ENCODE measurements around the gene HOXA9. TPM values are rescaled to one million over a fixed set of nuclear protein-coding genes. Genes with fewer than 3 reads are reported as not detected.
A peak's percentile ranks its signal among the peaks of the same experiment; 100 is the strongest.

The HOXA9 gene
- total and polyA plus RNA-seq, 7 donors = 13.0 to 35.7 (median 21.6) TPM

- H3K27ac ChIP-seq = peak overlapping the region in 3 of 4 donors; percentile 97 to 98 (median 98)
- no peaks in the 10 kb centered on the region for H3K9me3 ChIP-seq
- H3K4me1 ChIP-seq = peaks cover 3 to 56% (median 46%) of the 10 kb centered on the region in 4 donors
- TF ChIP-seq POLR2AphosphoS5 (IDR thresholded peaks at IDR 0.05) (peak; percentile 65 to 84 (median 70)), CTCF (IDR thresholded peaks at IDR 0.05) (peak in 3 of 4 experiments; percentile 89 to 96 (median 92)), EP300 (IDR thresholded peaks at IDR 0.05) (no peak), POLR2A (IDR thresholded peaks at IDR 0.05) (peak; percentile 53 to 60)
- peak overlapping the region; percentile 48 to 85 (median 82) for H3K4me3 ChIP-seq
- DNase-seq = peak; percentile 93
- H3K36me3 ChIP-seq = no peaks in the 10 kb centered on the region
- peaks cover 0 to 9% (median 0%) of the 10 kb centered on the region in 3 donors for H3K27me3 ChIP-seq
- WGBS, 2 donors = 4 to 13% methylated on average over 56 of the region's 56 CpGs
- intact Hi-C loops (cut with DNase I) = no loop called here
These were observed 14.4 kb upstream of the HOXA9 start for GRCh38 chr7:27179503-27180430.

GRCh38 chr7:27179030-27179429 lies 13.7 kb upstream of the HOXA9 start:
- DNase-seq = peak; percentile 65
- TF ChIP-seq POLR2AphosphoS5 (IDR thresholded peaks at IDR 0.05) (no peak), EP300 (IDR thresholded peaks at IDR 0.05) (no peak), CTCF (IDR thresholded peaks at IDR 0.05) (no peak), POLR2A (IDR thresholded peaks at IDR 0.05) (no peak)
- intact Hi-C loops (cut with DNase I) = no loop called here
- H3K4me3 ChIP-seq = peak overlapping the region; percentile 48 to 85 (median 82)
- no peaks in the 10 kb centered on the region for H3K9me3 ChIP-seq
- peak overlapping the region in 3 of 4 donors; percentile 97 to 98 (median 98) for H3K27ac ChIP-seq
- H3K36me3 ChIP-seq = no peaks in the 10 kb centered on the region
- H3K27me3 ChIP-seq = peaks cover 0 to 6% (median 0%) of the 10 kb centered on the region in 3 donors
- 13 to 51% methylated on average over 14 of the region's 14 CpGs for whole genome bisulfite sequencing, 2 donors
- H3K4me1 ChIP-seq = peaks cover 3 to 63% (median 49%) of the 10 kb centered on the region in 4 donors

GRCh38 chr7:27178366-27178765 lies 13.0 kb upstream of the HOXA9 start:
- Histone ChIP-seq H3K27me3 (peaks cover 0 to 6% (median 0%) of the 10 kb centered on the region in 3 donors), H3K4me1 (peaks cover 0 to 66% (median 49%) of the 10 kb centered on the region in 4 donors), H3K36me3 (no peaks in the 10 kb centered on the region), H3K9me3 (no peaks in the 10 kb centered on the region), H3K27ac (peak overlapping the region in 3 of 4 donors; percentile 97 to 98 (median 98)), H3K4me3 (peak overlapping the region; percentile 48 to 85 (median 82))
- TF ChIP-seq POLR2AphosphoS5 (IDR thresholded peaks at IDR 0.05) (peak; percentile 22 to 69 (median 34)), EP300 (IDR thresholded peaks at IDR 0.05) (no peak), POLR2A (IDR thresholded peaks at IDR 0.05) (peak in 1 of 2 donors; percentile 61), CTCF (IDR thresholded peaks at IDR 0.05) (no peak)
- intact Hi-C loops (cut with DNase I) = no loop called here
- 9 to 55% methylated on average over 6 of the region's 6 CpGs for WGBS, 2 donors
- peak; percentile 83 for DNase-seq

GRCh38 chr7:27177795-27178320 lies 12.5 kb upstream of the HOXA9 start:
- no peak for DNase-seq
- H3K4me3 ChIP-seq = peak overlapping the region; percentile 48 to 85 (median 82)
- H3K27me3 ChIP-seq = peaks cover 0 to 3% (median 0%) of the 10 kb centered on the region in 3 donors
- no peaks in the 10 kb centered on the region for H3K9me3 ChIP-seq
- H3K27ac ChIP-seq = peak overlapping the region in 3 of 4 donors; percentile 97 to 98 (median 98)
- H3K36me3 ChIP-seq = no peaks in the 10 kb centered on the region
- TF ChIP-seq POLR2A (IDR thresholded peaks at IDR 0.05) (no peak), POLR2AphosphoS5 (IDR thresholded peaks at IDR 0.05) (no peak), CTCF (IDR thresholded peaks at IDR 0.05) (no peak), EP300 (IDR thresholded peaks at IDR 0.05) (no peak)
- H3K4me1 ChIP-seq = peaks cover 0 to 61% (median 45%) of the 10 kb centered on the region in 4 donors
- WGBS, 2 donors = 9 to 50% methylated on average over 5 of the region's 5 CpGs
- intact Hi-C loops (cut with DNase I) = no loop called here

Data from sigmoid colon (tissue), 7 donors.